GM12878 (cell line): ENCODE data around the gene C5orf46.

Experiments used
- CTCF ChIP-seq, 3 experiments: IDR thresholded peaks in 2 of 3; conservative IDR thresholded peaks in 1 of 3; 2 replicates each; pipeline ENCODE4 v1.5.1; 2011; ENCODE audit warnings: low read depth in 3 of 3, low read length in 3 of 3, mild to moderate bottlenecking in 3 of 3, control low read depth in 2 of 3, moderate library complexity in 2 of 3, inconsistent platforms in 1 of 3, mixed read lengths in 1 of 3; ENCODE audit not compliant: control insufficient read depth in 2 of 3, insufficient read depth in 1 of 3; ENCODE audit errors: extremely low read depth in 1 of 3
- GABPA ChIP-seq: IDR thresholded peaks from 2 replicates; pipeline ENCODE4 v1.6.1; 2014; ENCODE audit warnings: antibody characterized with exemption, low read depth, mild to moderate bottlenecking, inconsistent platforms
- TAF1 ChIP-seq: IDR thresholded peaks from 2 replicates; pipeline ENCODE4 v1.6.1; 2011; ENCODE audit warnings: mild to moderate bottlenecking, low read depth, low read length, borderline replicate concordance

GRCh38 chr5:147904110-147904509 is 2.2 kb downstream of the C5orf46 start:
- TF ChIP-seq CTCF (IDR thresholded peaks at IDR 0.05 in 2 of 3, conservative IDR thresholded peaks at IDR 0.05 in 1 of 3; ENCODE audit: control insufficient read depth in 2 of 3, extremely low read depth in 1 of 3, insufficient read depth in 1 of 3, low read depth in 3 of 3, low read length in 3 of 3) (no peak), TAF1 (no peak), GABPA (no peak)
